IPS-11a (cell line): ENCODE measurements around the gene CHST10.
"Not testable (repeated sequence)": the region's sequence is repeated elsewhere in the genome, so short reads cannot be mapped to it uniquely, and the experiment has no call there.

Source experiments
- H3K4me3 ChIP-seq: one replicate; pipeline ENCODE4 v1.5.1; 2013; ENCODE audit warnings: low read depth, low read length, control low read depth

The CHST10 gene

GRCh38 chr2:100342466-100342865 lies 75.0 kb downstream of the CHST10 start:
- H3K4me3 ChIP-seq, result not testable (repeated sequence)
